Colonic mucosa (tissue), 4 donors: ENCODE data around the gene HMGB2. TPM values are rescaled to one million over a fixed set of nuclear protein-coding genes. Genes with fewer than 3 reads are reported as not detected.

Experiments
- DNase-seq: peaks from one replicate; pipeline ENCODE4 v3.0.0-alpha.2; 2020
- H3K27ac ChIP-seq: fragments of 200-600 bp; one replicate; pipeline ENCODE4 v1.8.0; 2021
- H3K27me3 ChIP-seq: fragments of 200-600 bp; one replicate; pipeline ENCODE4 v1.8.0; 2021
- H3K36me3 ChIP-seq: fragments of 200-600 bp; one replicate; pipeline ENCODE4 v1.8.0; 2021
- H3K4me1 ChIP-seq: fragments of 200-600 bp; one replicate; pipeline ENCODE4 v1.8.0; 2021; ENCODE audit warnings: mild to moderate bottlenecking
- H3K4me3 ChIP-seq: fragments of 200-600 bp; one replicate; pipeline ENCODE4 v1.8.0; 2021
- H3K9ac ChIP-seq, 2 donors: one replicate each; pipeline ENCODE4 v1.7.0; 2013; ENCODE audit warnings: control low read depth in 2 of 2, low read depth in 2 of 2, low read length in 2 of 2
- H3K9me3 ChIP-seq: fragments of 200-600 bp; one replicate; pipeline ENCODE4 v1.8.0; 2021
- CTCF ChIP-seq: fragments of 200-600 bp; IDR thresholded peaks from one replicate; pipeline ENCODE4 v1.8.0; 2022; ENCODE audit warnings: antibody characterized with exemption, mild to moderate bottlenecking
- intact Hi-C: fragments of 100-400 bp; cut with DNase I; formaldehyde crosslinking; loops from one replicate; pipeline ENCODE4 v1.14.1; 2022
- total RNA-seq, 2 donors: library from RNA; stranded (reverse); fragmentation: NEBNext Ultra II Directional in 1 of 2; extraction: Animal tissue kit (Norgen Biotek cat#: 25700) in 1 of 2; gene quantifications; one replicate each; pipeline ENCODE4 v1.2.1, GENCODE V29; 2021
- donor health status: healthy.
- donor health status: DM: no; HTN: no; CAD: no.
- donor health status: DM: no; HTN: no; CAD: no.

The HMGB2 gene
- total RNA-seq, 2 donors from 2014 or later = 94.3 to 246 TPM

GRCh38 chr4:173282626-173283025, 51.5 kb downstream of the HMGB2 start:
- no peak overlapping the region for H3K9ac ChIP-seq
- TF ChIP-seq CTCF = no peak
- no peak overlapping the region for H3K4me3 ChIP-seq
- no peaks in the 10 kb centered on the region for H3K36me3 ChIP-seq
- no peak overlapping the region for H3K27ac ChIP-seq
- H3K9me3 ChIP-seq = no peaks in the 10 kb centered on the region
- H3K4me1 ChIP-seq = no peaks in the 10 kb centered on the region
- H3K27me3 ChIP-seq = no peaks in the 10 kb centered on the region
- intact Hi-C loops = no loop called here
- no peak for DNase-seq

GRCh38 chr4:173282256-173282562, 51.9 kb downstream of the HMGB2 start:
- intact Hi-C loops = no loop called here
- H3K27ac ChIP-seq = no peak overlapping the region
- H3K9ac ChIP-seq = no peak overlapping the region
- no peak for DNase-seq
- H3K4me1 ChIP-seq = no peaks in the 10 kb centered on the region
- H3K9me3 ChIP-seq = no peaks in the 10 kb centered on the region
- no peaks in the 10 kb centered on the region for H3K27me3 ChIP-seq
- no peak for TF ChIP-seq CTCF
- H3K36me3 ChIP-seq = no peaks in the 10 kb centered on the region
- no peak overlapping the region for H3K4me3 ChIP-seq

- DNase-seq = no peak
- no peak for TF ChIP-seq CTCF
- H3K4me3 ChIP-seq = no peak overlapping the region
- intact Hi-C loops = no loop called here
- no peaks in the 10 kb centered on the region for H3K9me3 ChIP-seq
- no peaks in the 10 kb centered on the region for H3K4me1 ChIP-seq
- H3K36me3 ChIP-seq = no peaks in the 10 kb centered on the region
- no peak overlapping the region for H3K9ac ChIP-seq
- no peak overlapping the region for H3K27ac ChIP-seq
- no peaks in the 10 kb centered on the region for H3K27me3 ChIP-seq
Measured at GRCh38 chr4:173281406-173282255, 52.5 kb downstream of the HMGB2 start.

Other genes with a start within 250 kb of the HMGB2 start
- gene GALNT7, start 165.5 kb downstream of the HMGB2 start, total RNA-seq = 100 to 1,000 TPM in 1 of 2 donors, 10 to 100 TPM in 1; 83.5 to 138 TPM
- gene SAP30, start 36.6 kb upstream of the HMGB2 start, total RNA-seq = 10 to 100 TPM; 18.8 to 20.0 TPM
- under 1 TPM in 1 of 2 donors, not detected in 1; 0.80 TPM for gene SCRG1, start 64.8 kb upstream of the HMGB2 start, total RNA-seq
- gene HAND2, start 195.9 kb upstream of the HMGB2 start, total RNA-seq = 1 to 10 TPM; 1.6 to 9.4 TPM